OCI-LY1 (cell line): ENCODE data around the gene KCNA5.

Experiments
- EZH2 ChIP-seq: fragments of 200-600 bp; sonication (generic), shearing (Covaris generic); IDR thresholded peaks from 2 replicates; pipeline ENCODE4 v1.8.0; 2017; ENCODE audit warnings: borderline replicate concordance, mixed run types, mild to moderate bottlenecking, antibody characterized with exemption, low read length, moderate library complexity, mixed read lengths
- TF ChIP-seq, protein P1 (sequence below): fragments of 200-600 bp; sonication (generic), shearing (Covaris generic); IDR thresholded peaks from 2 replicates; pipeline ENCODE4 v1.5.1; 2017; ENCODE audit warnings: mild to moderate bottlenecking, antibody characterized with exemption, low read length, moderate library complexity, mixed read lengths

DNA sequence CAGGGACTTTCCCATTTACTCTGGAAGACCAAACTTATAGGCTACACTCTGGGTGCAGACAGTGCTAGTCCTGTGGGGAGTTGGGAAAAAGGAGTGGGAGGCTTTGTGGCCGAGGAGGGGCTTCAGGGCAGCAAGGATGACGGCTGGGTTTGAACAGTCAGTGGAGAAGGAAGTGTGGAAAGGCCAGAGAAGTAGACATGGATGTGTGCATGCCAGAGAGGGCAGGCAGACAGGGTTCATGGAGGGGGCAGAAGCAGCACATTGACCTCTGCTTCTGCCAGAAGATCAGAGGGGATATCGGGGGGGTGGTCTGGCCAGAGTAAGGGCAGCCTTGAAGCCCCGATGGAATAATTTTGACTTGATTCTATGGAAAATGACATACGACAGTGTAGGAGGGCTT is 27.2 kb upstream of the KCNA5 start:
- TF ChIP-seq, protein P1, sequence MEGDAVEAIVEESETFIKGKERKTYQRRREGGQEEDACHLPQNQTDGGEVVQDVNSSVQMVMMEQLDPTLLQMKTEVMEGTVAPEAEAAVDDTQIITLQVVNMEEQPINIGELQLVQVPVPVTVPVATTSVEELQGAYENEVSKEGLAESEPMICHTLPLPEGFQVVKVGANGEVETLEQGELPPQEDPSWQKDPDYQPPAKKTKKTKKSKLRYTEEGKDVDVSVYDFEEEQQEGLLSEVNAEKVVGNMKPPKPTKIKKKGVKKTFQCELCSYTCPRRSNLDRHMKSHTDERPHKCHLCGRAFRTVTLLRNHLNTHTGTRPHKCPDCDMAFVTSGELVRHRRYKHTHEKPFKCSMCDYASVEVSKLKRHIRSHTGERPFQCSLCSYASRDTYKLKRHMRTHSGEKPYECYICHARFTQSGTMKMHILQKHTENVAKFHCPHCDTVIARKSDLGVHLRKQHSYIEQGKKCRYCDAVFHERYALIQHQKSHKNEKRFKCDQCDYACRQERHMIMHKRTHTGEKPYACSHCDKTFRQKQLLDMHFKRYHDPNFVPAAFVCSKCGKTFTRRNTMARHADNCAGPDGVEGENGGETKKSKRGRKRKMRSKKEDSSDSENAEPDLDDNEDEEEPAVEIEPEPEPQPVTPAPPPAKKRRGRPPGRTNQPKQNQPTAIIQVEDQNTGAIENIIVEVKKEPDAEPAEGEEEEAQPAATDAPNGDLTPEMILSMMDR = no peak
- no peak for TF ChIP-seq EZH2
